ENCODE measurements around the gene TMEM135.
"Not testable (repeated sequence)": the region's sequence is repeated elsewhere in the genome, so short reads cannot be mapped to it uniquely, and the experiment has no call there.

Gene TMEM135

DNA sequence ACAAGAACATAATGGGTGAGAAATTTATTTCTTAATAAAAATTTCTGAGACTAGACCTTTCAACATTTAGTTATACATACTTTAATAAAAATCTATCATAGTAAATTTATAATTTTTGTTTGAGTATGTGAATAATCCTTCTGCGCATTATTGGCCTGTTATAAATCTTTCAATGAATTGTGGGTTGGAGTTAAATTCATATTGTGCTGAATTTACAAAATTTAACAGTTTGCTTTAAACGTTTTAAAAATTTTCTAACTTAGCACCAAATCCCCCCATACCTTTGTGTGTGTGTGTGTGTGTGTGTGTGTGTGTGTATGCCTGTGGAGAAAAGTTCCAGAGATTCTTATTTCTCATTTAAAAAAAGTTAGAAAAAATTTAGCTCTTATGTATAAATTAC is 111.0 kb downstream of the TMEM135 start:
- H3K9ac ChIP-seq (ENCODE audit: low read depth, low read length) = no peak overlapping the region
- no peaks in the 10 kb centered on the region for H3K9me3 ChIP-seq (ENCODE audit: insufficient read depth, low read depth, low read length)
- H3K4me3 ChIP-seq (ENCODE audit: low read length) = no peak overlapping the region
- no peak overlapping the region for H3K27ac ChIP-seq (ENCODE audit: low read length)
- no peaks in the 10 kb centered on the region for H3K27me3 ChIP-seq (ENCODE audit: insufficient read depth, low read length)
- H3K4me1 ChIP-seq (ENCODE audit: insufficient read depth, low read length) = peaks cover 13% of the 10 kb centered on the region; the same call in 1 of the 2 replicates
- H3K36me3 ChIP-seq (ENCODE audit: insufficient read depth, low read depth, low read length) = no peaks in the 10 kb centered on the region

DNA sequence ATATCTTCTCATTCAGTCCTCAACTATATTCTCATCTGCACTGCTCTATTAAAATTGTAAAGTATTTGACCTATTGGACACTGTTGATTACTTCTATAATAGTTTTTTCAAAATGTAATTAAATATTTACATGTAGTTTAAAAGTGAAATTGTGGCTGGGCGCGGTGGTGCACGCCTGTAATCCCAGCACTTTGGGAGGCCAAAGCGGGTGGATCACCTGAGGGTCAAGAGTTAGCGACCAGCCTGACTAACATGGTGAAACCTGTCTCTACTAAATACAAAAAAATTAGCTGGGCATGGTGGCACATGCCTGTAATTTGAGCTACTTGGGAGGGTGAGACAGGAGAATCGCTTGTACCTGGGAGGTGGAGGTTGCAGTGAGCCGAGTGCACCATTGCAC is 112.0 kb downstream of the TMEM135 start:
- H3K27me3 ChIP-seq (ENCODE audit: insufficient read depth, low read length); H3K9me3 ChIP-seq (ENCODE audit: insufficient read depth, low read depth, low read length); H3K4me3 ChIP-seq (ENCODE audit: low read length); H3K27ac ChIP-seq (ENCODE audit: low read length); H3K36me3 ChIP-seq (ENCODE audit: insufficient read depth, low read depth, low read length); H3K9ac ChIP-seq (ENCODE audit: low read depth, low read length): not testable (repeated sequence)
- peaks cover 13% of the 10 kb centered on the region; the same call in 1 of the 2 replicates for H3K4me1 ChIP-seq (ENCODE audit: insufficient read depth, low read length)

DNA sequence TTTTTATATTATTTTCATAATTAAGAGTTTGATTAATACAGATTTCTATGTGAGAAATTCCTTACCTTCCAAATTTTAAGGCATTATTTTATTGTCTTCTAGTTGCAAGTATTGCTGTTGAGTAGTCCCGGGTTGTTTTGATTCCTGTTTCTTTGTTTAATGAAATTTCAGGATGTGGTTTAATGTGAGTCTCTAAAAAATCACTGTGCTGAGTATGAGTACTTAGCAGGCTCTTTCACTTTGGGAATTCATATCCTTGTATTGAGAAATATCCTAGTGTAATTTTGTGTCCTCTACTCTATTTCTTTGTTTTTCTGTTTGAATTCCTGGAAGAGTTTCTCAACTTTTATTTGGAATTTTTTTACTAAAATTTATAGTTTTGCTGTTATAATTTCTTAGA is 113.2 kb downstream of the TMEM135 start:
- Histone ChIP-seq H3K27ac (ENCODE audit: low read length) (no peak overlapping the region), H3K9ac (ENCODE audit: low read depth, low read length) (no peak overlapping the region), H3K27me3 (ENCODE audit: insufficient read depth, low read length) (no peaks in the 10 kb centered on the region), H3K4me1 (ENCODE audit: insufficient read depth, low read length) (peaks cover 16% of the 10 kb centered on the region; the same call in 1 of the 2 replicates), H3K9me3 (ENCODE audit: insufficient read depth, low read depth, low read length) (no peaks in the 10 kb centered on the region), H3K36me3 (ENCODE audit: insufficient read depth, low read depth, low read length) (no peaks in the 10 kb centered on the region), H3K4me3 (ENCODE audit: low read length) (no peak overlapping the region)

DNA sequence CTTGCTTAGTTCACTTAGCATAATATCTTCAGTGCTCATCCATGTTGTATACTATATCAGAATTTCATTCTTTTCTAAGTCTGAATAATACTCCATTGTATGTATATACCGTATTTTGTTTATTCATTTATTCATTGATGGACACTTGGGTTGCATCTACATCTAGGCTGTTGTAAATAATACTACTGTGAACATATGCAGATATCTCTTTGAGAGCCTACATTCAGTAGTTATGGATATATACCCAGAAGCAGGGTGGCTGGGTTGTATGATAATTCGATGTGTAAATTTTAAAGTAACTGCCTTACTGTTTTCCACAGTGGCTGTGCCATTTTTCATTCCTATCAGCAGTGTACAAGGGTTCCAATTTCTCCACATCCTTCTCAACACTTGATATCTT is 116.5 kb downstream of the TMEM135 start:
- no peaks in the 10 kb centered on the region for H3K9me3 ChIP-seq (ENCODE audit: insufficient read depth, low read depth, low read length)
- H3K36me3 ChIP-seq (ENCODE audit: insufficient read depth, low read depth, low read length) = no peaks in the 10 kb centered on the region
- no peak overlapping the region for H3K27ac ChIP-seq (ENCODE audit: low read length)
- no peak overlapping the region for H3K4me3 ChIP-seq (ENCODE audit: low read length)
- no peak overlapping the region for H3K9ac ChIP-seq (ENCODE audit: low read depth, low read length)
- H3K27me3 ChIP-seq (ENCODE audit: insufficient read depth, low read length) = no peaks in the 10 kb centered on the region
- peaks cover 13% of the 10 kb centered on the region; the same call in 1 of the 2 replicates for H3K4me1 ChIP-seq (ENCODE audit: insufficient read depth, low read length)

DNA sequence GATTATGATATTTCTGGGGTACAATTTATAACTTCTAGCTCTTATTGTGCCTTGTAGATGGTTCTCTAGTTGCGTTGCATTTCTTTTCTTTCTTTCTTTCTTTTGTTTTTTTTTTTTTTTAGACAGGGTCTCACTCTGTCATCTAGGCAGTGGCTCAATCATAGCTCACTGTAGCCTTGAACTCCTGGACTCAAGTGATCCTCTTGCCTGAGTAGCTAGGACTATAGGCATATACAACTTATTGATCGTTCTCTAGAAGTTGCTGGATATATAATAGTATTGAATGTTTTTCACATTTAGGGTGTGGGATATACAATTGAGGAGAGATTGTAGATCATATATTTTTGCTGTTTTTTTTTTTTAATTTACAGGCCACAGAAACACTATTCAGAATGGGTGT is 119.2 kb downstream of the TMEM135 start:
- peaks cover 6% of the 10 kb centered on the region; the same call in 1 of the 2 replicates for H3K4me1 ChIP-seq (ENCODE audit: insufficient read depth, low read length)
- H3K9me3 ChIP-seq (ENCODE audit: insufficient read depth, low read depth, low read length) = no peaks in the 10 kb centered on the region
- H3K4me3 ChIP-seq (ENCODE audit: low read length) = no peak overlapping the region
- no peak overlapping the region for H3K27ac ChIP-seq (ENCODE audit: low read length)
- no peaks in the 10 kb centered on the region for H3K36me3 ChIP-seq (ENCODE audit: insufficient read depth, low read depth, low read length)
- H3K27me3 ChIP-seq (ENCODE audit: insufficient read depth, low read length) = no peaks in the 10 kb centered on the region
- H3K9ac ChIP-seq (ENCODE audit: low read depth, low read length) = no peak overlapping the region

DNA sequence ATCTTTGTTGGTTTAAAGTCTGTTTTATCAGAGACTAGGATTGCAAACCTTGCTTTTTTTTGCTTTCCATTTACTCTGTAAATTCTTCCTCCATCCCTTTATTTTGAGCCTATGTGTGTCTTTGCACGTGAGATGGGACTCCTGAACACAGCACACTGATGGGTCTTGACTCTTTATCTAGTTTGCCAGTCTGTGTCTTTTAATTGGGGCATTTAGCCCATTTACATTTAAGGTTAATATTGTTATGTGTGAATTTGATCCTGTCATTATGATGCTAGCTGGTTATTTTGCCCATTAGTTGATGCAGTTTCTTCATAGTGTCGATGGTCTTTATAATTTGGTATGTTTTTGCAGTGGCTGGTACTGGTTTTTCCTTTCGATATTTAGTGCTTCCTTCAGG is 131.3 kb downstream of the TMEM135 start:
- H3K9me3 ChIP-seq (ENCODE audit: insufficient read depth, low read depth, low read length) = not testable (repeated sequence)

DNA sequence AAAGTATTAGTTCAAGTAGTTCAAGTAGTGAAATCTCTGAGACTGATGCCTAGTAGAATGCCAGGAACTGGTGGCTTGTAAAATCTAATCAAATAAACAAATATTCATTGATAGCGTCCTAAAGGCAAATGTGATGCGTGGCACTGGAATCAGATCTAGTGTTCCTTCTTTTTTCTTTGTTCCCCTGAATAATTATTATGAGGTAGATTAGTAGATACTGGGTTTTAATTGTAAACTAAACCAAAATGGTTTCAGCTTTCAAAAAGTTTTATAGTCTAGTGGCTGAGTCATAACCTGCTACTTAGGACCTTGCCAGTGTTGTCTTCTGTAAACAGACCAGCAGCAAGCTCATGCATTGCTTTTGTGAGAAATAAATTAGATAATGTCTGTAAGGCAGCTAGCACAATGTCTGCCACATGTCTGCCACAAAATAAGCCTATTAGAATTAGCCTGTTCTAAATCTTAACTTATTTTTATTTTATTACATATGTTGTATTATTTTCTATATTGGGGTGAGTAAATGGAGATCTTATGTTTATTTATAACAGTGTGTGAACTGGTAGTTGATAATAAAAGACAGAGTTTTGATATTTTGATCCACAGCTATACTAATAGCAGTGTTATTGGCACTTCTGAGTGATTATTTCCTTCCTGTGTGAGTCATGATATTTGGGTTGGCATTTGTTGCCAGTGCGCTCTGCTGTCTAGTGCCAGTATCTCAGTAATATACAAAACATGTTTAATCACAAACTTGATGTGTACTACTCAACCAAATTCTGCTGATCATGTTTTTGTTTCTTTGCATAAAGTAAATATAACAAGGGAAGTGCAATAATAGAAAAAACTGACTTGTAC is 135.7 kb downstream of the TMEM135 start:
- H3K4me1 ChIP-seq (ENCODE audit: insufficient read depth, low read length) = peaks cover 8% of the 10 kb centered on the region; the same call in 1 of the 2 replicates
- H3K36me3 ChIP-seq (ENCODE audit: insufficient read depth, low read depth, low read length) = 0 out of 2 replicates have a peak, but pooled peaks cover 5% of the 10 kb centered on the region
- H3K27ac ChIP-seq (ENCODE audit: low read length) = no peak overlapping the region
- H3K27me3 ChIP-seq (ENCODE audit: insufficient read depth, low read length) = no peaks in the 10 kb centered on the region
- H3K9me3 ChIP-seq (ENCODE audit: insufficient read depth, low read depth, low read length) = no peaks in the 10 kb centered on the region
- H3K9ac ChIP-seq (ENCODE audit: low read depth, low read length) = no peak overlapping the region
- no peak overlapping the region for H3K4me3 ChIP-seq (ENCODE audit: low read length)

More for the DNA sequence above, 131.3 kb downstream of the TMEM135 start:
- H3K4me1 ChIP-seq (ENCODE audit: insufficient read depth, low read length); H3K4me3 ChIP-seq (ENCODE audit: low read length); H3K27me3 ChIP-seq (ENCODE audit: insufficient read depth, low read length); H3K9ac ChIP-seq (ENCODE audit: low read depth, low read length); H3K36me3 ChIP-seq (ENCODE audit: insufficient read depth, low read depth, low read length); H3K27ac ChIP-seq (ENCODE audit: low read length): not testable (repeated sequence)

DNA sequence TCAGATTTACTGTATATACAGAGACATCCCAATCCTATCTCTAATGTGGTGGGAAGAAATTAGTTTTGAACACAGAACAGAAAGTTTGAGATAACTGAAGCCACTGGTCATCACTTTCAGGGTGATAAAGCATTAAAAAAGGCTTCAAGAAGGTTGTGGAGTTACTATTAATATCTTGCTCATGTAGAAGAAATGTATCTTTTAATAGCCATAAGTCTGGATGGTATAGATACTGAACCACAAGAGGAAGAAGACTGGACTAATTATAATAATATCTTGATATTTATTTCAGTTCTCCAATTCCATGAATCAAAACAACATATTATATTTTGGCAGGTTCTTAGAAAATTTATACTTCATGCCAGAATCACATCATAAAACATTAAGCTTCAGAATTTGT is 137.1 kb downstream of the TMEM135 start:
- Histone ChIP-seq H3K27me3 (ENCODE audit: insufficient read depth, low read length) (no peaks in the 10 kb centered on the region), H3K27ac (ENCODE audit: low read length) (no peak overlapping the region), H3K4me3 (ENCODE audit: low read length) (no peak overlapping the region), H3K36me3 (ENCODE audit: insufficient read depth, low read depth, low read length) (0 out of 2 replicates have a peak, but pooled peaks cover 5% of the 10 kb centered on the region), H3K9me3 (ENCODE audit: insufficient read depth, low read depth, low read length) (no peaks in the 10 kb centered on the region), H3K4me1 (ENCODE audit: insufficient read depth, low read length) (peaks cover 6% of the 10 kb centered on the region; the same call in 1 of the 2 replicates), H3K9ac (ENCODE audit: low read depth, low read length) (no peak overlapping the region)

DNA sequence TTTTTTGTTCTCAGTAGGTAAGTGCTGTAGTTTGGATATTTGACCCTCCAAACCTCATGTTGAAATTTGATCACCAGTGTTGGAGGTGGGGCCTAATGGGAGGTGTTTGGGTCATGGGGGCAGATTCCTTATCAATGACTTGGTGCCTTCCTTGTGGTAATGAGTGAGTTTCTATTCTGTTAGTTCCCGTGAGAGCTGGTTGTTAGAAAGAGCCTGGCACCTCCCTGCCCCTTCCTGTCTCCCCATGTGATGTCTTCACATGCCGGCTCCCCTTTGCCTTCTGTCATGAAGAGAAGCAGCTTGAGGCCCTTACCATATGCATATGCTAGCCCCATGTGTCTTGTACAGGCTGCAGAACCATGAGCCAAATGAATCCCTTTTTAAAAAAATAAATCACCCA is 138.3 kb downstream of the TMEM135 start:
- Histone ChIP-seq H3K9me3 (ENCODE audit: insufficient read depth, low read depth, low read length) (no peaks in the 10 kb centered on the region), H3K9ac (ENCODE audit: low read depth, low read length) (no peak overlapping the region), H3K36me3 (ENCODE audit: insufficient read depth, low read depth, low read length) (0 out of 2 replicates have a peak, but pooled peaks cover 5% of the 10 kb centered on the region), H3K27me3 (ENCODE audit: insufficient read depth, low read length) (no peaks in the 10 kb centered on the region), H3K4me3 (ENCODE audit: low read length) (no peak overlapping the region), H3K4me1 (ENCODE audit: insufficient read depth, low read length) (peaks cover 4% of the 10 kb centered on the region; the same call in 1 of the 2 replicates), H3K27ac (ENCODE audit: low read length) (no peak overlapping the region)

DNA sequence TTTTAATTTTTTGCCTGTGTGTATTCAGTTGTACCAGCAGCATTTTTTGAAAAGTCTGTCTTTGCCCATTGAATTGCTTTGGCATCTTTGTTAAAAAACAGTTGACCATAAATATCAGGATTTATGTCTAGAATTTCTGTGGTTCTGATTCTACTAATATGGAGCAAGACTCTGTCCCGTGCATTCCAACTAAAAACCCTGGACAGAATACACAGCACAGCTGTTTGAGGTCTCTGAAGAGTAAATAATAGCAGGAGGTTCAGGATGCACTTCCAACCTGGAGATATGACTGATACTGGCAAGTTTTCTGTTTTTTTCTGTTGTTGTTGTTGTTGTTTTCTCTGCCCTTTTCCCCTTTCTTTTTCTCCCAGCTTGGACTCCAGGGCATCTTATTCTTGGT is 141.9 kb downstream of the TMEM135 start:
- no peak overlapping the region for H3K27ac ChIP-seq (ENCODE audit: low read length)
- H3K36me3 ChIP-seq (ENCODE audit: insufficient read depth, low read depth, low read length) = 0 out of 2 replicates have a peak, but pooled peaks cover 5% of the 10 kb centered on the region
- no peak overlapping the region for H3K4me3 ChIP-seq (ENCODE audit: low read length)
- no peak overlapping the region for H3K9ac ChIP-seq (ENCODE audit: low read depth, low read length)
- H3K9me3 ChIP-seq (ENCODE audit: insufficient read depth, low read depth, low read length) = no peaks in the 10 kb centered on the region
- H3K27me3 ChIP-seq (ENCODE audit: insufficient read depth, low read length) = no peaks in the 10 kb centered on the region
- peaks cover 4% of the 10 kb centered on the region; the same call in 1 of the 2 replicates for H3K4me1 ChIP-seq (ENCODE audit: insufficient read depth, low read length)

DNA sequence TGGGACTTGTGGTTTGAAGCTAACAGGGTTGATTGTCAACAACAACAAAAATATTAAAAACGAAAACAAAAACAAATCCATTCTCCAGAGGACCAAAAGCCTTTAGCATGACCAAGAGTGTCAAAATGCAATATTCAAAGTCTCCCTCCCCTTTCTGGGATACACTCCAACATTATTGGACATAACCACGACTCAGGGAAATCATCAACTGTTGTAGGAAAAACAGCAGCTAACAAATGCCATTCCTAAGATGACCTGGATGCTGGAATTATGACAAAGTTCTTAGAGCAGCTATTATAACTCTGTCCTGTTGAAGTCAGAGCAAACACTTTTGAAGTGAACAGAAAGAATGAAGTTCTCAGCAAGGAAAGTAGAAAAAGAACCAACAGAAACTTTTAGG is 143.0 kb downstream of the TMEM135 start:
- H3K4me1 ChIP-seq (ENCODE audit: insufficient read depth, low read length) = no peaks in the 10 kb centered on the region; the same call in 1 of the 2 replicates
- no peaks in the 10 kb centered on the region for H3K27me3 ChIP-seq (ENCODE audit: insufficient read depth, low read length)
- H3K27ac ChIP-seq (ENCODE audit: low read length) = no peak overlapping the region
- no peak overlapping the region for H3K4me3 ChIP-seq (ENCODE audit: low read length)
- 0 out of 2 replicates have a peak, but pooled peaks cover 5% of the 10 kb centered on the region for H3K36me3 ChIP-seq (ENCODE audit: insufficient read depth, low read depth, low read length)
- no peak overlapping the region for H3K9ac ChIP-seq (ENCODE audit: low read depth, low read length)
- no peaks in the 10 kb centered on the region for H3K9me3 ChIP-seq (ENCODE audit: insufficient read depth, low read depth, low read length)

DNA sequence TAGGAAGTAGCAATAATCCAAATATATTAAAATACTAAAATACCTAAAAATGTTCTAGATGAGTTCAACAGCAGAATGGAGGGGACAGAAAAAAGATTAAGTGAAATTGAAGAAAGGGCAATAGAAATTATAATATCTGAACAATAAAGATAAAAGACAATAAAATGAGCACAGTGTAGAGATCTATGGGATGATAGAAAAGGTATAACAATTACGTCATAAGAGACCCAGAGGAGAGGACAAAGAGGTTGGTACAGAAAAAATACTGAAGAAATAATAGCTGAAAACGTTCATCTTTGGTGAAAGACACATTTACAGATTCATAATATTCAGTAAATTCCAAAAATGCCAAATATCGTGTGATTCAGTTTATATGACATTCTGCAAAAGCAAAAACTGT is 143.4 kb downstream of the TMEM135 start:
- no peak overlapping the region for H3K27ac ChIP-seq (ENCODE audit: low read length)

More for the DNA sequence above, 143.4 kb downstream of the TMEM135 start:
- Histone ChIP-seq H3K4me3 (ENCODE audit: low read length) (no peak overlapping the region), H3K9me3 (ENCODE audit: insufficient read depth, low read depth, low read length) (no peaks in the 10 kb centered on the region), H3K36me3 (ENCODE audit: insufficient read depth, low read depth, low read length) (0 out of 2 replicates have a peak, but pooled peaks cover 5% of the 10 kb centered on the region), H3K4me1 (ENCODE audit: insufficient read depth, low read length) (no peaks in the 10 kb centered on the region), H3K27me3 (ENCODE audit: insufficient read depth, low read length) (no peaks in the 10 kb centered on the region), H3K9ac (ENCODE audit: low read depth, low read length) (no peak overlapping the region)
